GM13977 (cell line): Measurements from ENCODE around the gene MEIS2.

Experiments
- DNase-seq: peaks from one replicate; pipeline ENCODE4 v3.0.0; 2012; ENCODE audit warnings: low spot score
- CTCF ChIP-seq: IDR thresholded peaks from 2 replicates; pipeline ENCODE4 v1.5.1; 2012; ENCODE audit warnings: mild to moderate bottlenecking, control low read depth; ENCODE audit not compliant: insufficient read depth; ENCODE audit errors: extremely low read depth, missing control alignments
- in situ Hi-C: fragments of 300-500 bp; cut with MboI; formaldehyde crosslinking; loops from one replicate; pipeline ENCODE4 v1.12.0; 2022; ENCODE audit warnings: low sequenced_read_pairs, low pct_unique_long_range_greater_than_20kb, mixed read lengths, inconsistent platforms; ENCODE audit not compliant: unreplicated experiment

Gene MEIS2

DNA sequence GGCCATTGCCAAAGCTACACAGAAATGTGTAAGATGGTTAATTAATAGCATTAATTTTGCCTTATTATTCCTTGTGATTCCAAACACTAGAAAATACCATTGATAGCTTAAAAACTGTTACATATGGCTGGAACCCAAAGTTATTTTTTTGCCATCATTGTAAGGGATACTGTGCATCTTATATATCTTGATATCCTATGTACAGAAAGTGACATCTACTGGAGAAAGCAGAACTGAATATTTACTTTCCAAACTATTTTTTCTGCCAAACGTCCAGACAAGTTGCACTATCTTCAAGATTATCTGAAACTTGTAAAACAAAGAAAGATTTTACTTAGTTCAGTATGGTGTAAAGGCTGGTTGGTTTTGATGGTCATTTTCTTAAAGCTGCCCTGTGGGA is 33.3 kb upstream of the MEIS2 start:
- in situ Hi-C loops, result no loop called here
- no peak for TF ChIP-seq CTCF
- no peak for DNase-seq

- in situ Hi-C loops, result no loop called here
- DNase-seq, result no peak
- no peak for TF ChIP-seq CTCF
These were observed 32.6 kb upstream of the MEIS2 start for GRCh38 chr15:37132826-37133417.

- in situ Hi-C loops, result no loop called here
- TF ChIP-seq CTCF, result no peak
These were observed 31.3 kb upstream of the MEIS2 start for GRCh38 chr15:37131621-37132020.

GRCh38 chr15:37130356-37130755 is 30.0 kb upstream of the MEIS2 start:
- in situ Hi-C loops, result no loop called here
- no peak for TF ChIP-seq CTCF
- no peak for DNase-seq

More at GRCh38 chr15:37131621-37132020, 31.3 kb upstream of the MEIS2 start:
- DNase-seq, result no peak

- TF ChIP-seq CTCF, result no peak
- in situ Hi-C loops, result no loop called here
- no peak for DNase-seq
These were observed 24.8 kb upstream of the MEIS2 start for GRCh38 chr15:37125143-37125542.

DNA sequence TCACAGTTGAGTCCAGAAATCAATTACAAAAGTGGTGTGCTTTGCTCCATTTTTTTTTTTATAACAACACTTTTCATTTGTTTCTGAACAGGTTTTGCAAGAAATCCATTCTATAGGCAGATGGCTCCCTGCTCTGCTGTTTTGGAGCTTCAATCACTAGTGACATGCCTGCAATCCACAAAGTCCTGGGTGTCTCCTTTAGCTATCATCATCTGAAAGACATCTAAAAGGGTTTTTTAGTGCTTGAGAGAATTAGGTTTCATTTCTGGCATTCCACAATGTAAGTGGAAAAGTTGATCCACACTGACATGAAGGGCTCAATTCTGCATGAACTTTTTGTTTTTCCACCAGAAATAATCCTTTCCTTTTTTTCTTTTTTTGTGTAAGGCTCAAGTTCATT is 24.0 kb upstream of the MEIS2 start:
- no peak for TF ChIP-seq CTCF
- in situ Hi-C loops, result loop anchor here (25.0 kb wide), 2 partner anchors 1612 to 1837 kb away; no protein-coding TSS in a partner anchor
- no peak for DNase-seq
